ENCODE results near the gene LRIG1. TPM values are rescaled to one million over a fixed set of nuclear protein-coding genes. Genes with fewer than 3 reads are reported as not detected.
"Not testable (repeated sequence)": the region's sequence is repeated elsewhere in the genome, so short reads cannot be mapped to it uniquely, and the experiment has no call there.

The LRIG1 gene
- total RNA-seq, 1 donor: 14.1 TPM

- Histone ChIP-seq H3K4me2 (ENCODE audit: insufficient read depth, low read length) (no peak overlapping the region), H3K27ac (ENCODE audit: low read depth, low read length) (peak overlapping the region; percentile 40), H3K36me3 (ENCODE audit: insufficient read depth, low read length) (no peaks in the 10 kb centered on the region), H3K4me3 (ENCODE audit: insufficient read depth, low read length) (no peak overlapping the region), H3K27me3 (ENCODE audit: insufficient read depth, low read length) (no peaks in the 10 kb centered on the region), H2AFZ (ENCODE audit: low read length) (no peak overlapping the region), H3K4me1 (ENCODE audit: insufficient read depth, low read length) (peaks cover 15% of the 10 kb centered on the region), H4K20me1 (ENCODE audit: insufficient read depth, low read length) (no peaks in the 10 kb centered on the region), H3K79me2 (ENCODE audit: insufficient read depth, low read length) (no peaks in the 10 kb centered on the region), H3K9me3 (ENCODE audit: low read depth, low read length) (peaks cover 2% of the 10 kb centered on the region)
- TF ChIP-seq CTCF (IDR thresholded peaks at IDR 0.05; ENCODE audit: extremely low read depth, low read depth, low read length): no peak
- peak; percentile 95 for DNase-seq (ENCODE audit: insufficient read length, low spot score, missing footprints)
Observed at GRCh38 chr3:66423791-66424190, 77.0 kb downstream of the LRIG1 start.

GRCh38 chr3:66421893-66422292 lies 78.9 kb downstream of the LRIG1 start:
- H2AFZ ChIP-seq (ENCODE audit: low read length); H3K4me1 ChIP-seq (ENCODE audit: insufficient read depth, low read length); H3K4me2 ChIP-seq (ENCODE audit: insufficient read depth, low read length); H3K79me2 ChIP-seq (ENCODE audit: insufficient read depth, low read length); DNase-seq (ENCODE audit: insufficient read length, low spot score, missing footprints); H3K4me3 ChIP-seq (ENCODE audit: insufficient read depth, low read length); H3K9me3 ChIP-seq (ENCODE audit: low read depth, low read length); H3K36me3 ChIP-seq (ENCODE audit: insufficient read depth, low read length); H3K27me3 ChIP-seq (ENCODE audit: insufficient read depth, low read length); H3K27ac ChIP-seq (ENCODE audit: low read depth, low read length); H4K20me1 ChIP-seq (ENCODE audit: insufficient read depth, low read length): not testable (repeated sequence)

- H3K4me1 ChIP-seq (ENCODE audit: insufficient read depth, low read length): peaks cover 15% of the 10 kb centered on the region
- not testable (repeated sequence) for H3K4me3 ChIP-seq (ENCODE audit: insufficient read depth, low read length); H3K4me2 ChIP-seq (ENCODE audit: insufficient read depth, low read length); DNase-seq (ENCODE audit: insufficient read length, low spot score, missing footprints); H3K27me3 ChIP-seq (ENCODE audit: insufficient read depth, low read length); H3K9me3 ChIP-seq (ENCODE audit: low read depth, low read length); H4K20me1 ChIP-seq (ENCODE audit: insufficient read depth, low read length); H2AFZ ChIP-seq (ENCODE audit: low read length); H3K36me3 ChIP-seq (ENCODE audit: insufficient read depth, low read length); H3K79me2 ChIP-seq (ENCODE audit: insufficient read depth, low read length); H3K27ac ChIP-seq (ENCODE audit: low read depth, low read length)
Observed at GRCh38 chr3:66421144-66421543, 79.7 kb downstream of the LRIG1 start.

- TF ChIP-seq CTCF (IDR thresholded peaks at IDR 0.05; ENCODE audit: extremely low read depth, low read depth, low read length): no peak
- H3K79me2 ChIP-seq (ENCODE audit: insufficient read depth, low read length): no peaks in the 10 kb centered on the region
- H4K20me1 ChIP-seq (ENCODE audit: insufficient read depth, low read length): no peaks in the 10 kb centered on the region
- DNase-seq (ENCODE audit: insufficient read length, low spot score, missing footprints): no peak
- no peaks in the 10 kb centered on the region for H3K27me3 ChIP-seq (ENCODE audit: insufficient read depth, low read length)
- H3K27ac ChIP-seq (ENCODE audit: low read depth, low read length): no peak overlapping the region
- H3K4me2 ChIP-seq (ENCODE audit: insufficient read depth, low read length): no peak overlapping the region
- no peak overlapping the region for H2AFZ ChIP-seq (ENCODE audit: low read length)
- peaks cover 2% of the 10 kb centered on the region for H3K9me3 ChIP-seq (ENCODE audit: low read depth, low read length)
- H3K4me3 ChIP-seq (ENCODE audit: insufficient read depth, low read length): no peak overlapping the region
- no peaks in the 10 kb centered on the region for H3K36me3 ChIP-seq (ENCODE audit: insufficient read depth, low read length)
- peaks cover 12% of the 10 kb centered on the region for H3K4me1 ChIP-seq (ENCODE audit: insufficient read depth, low read length)
Observed at GRCh38 chr3:66419036-66419435, 81.8 kb downstream of the LRIG1 start.

GRCh38 chr3:66418475-66418931 lies 82.3 kb downstream of the LRIG1 start:
- Histone ChIP-seq H3K79me2 (ENCODE audit: insufficient read depth, low read length) (no peaks in the 10 kb centered on the region), H3K27ac (ENCODE audit: low read depth, low read length) (no peak overlapping the region), H3K4me3 (ENCODE audit: insufficient read depth, low read length) (no peak overlapping the region), H3K4me2 (ENCODE audit: insufficient read depth, low read length) (peak overlapping the region; percentile 25), H3K27me3 (ENCODE audit: insufficient read depth, low read length) (no peaks in the 10 kb centered on the region), H2AFZ (ENCODE audit: low read length) (no peak overlapping the region), H3K9me3 (ENCODE audit: low read depth, low read length) (peaks cover 2% of the 10 kb centered on the region), H4K20me1 (ENCODE audit: insufficient read depth, low read length) (no peaks in the 10 kb centered on the region), H3K4me1 (ENCODE audit: insufficient read depth, low read length) (peaks cover 15% of the 10 kb centered on the region), H3K36me3 (ENCODE audit: insufficient read depth, low read length) (no peaks in the 10 kb centered on the region)
- no peak for TF ChIP-seq CTCF (IDR thresholded peaks at IDR 0.05; ENCODE audit: extremely low read depth, low read depth, low read length)
- DNase-seq (ENCODE audit: insufficient read length, low spot score, missing footprints): no peak

Measured in osteoblast (primary cell).